ENCODE measurements around the gene ABL1.
A peak's percentile ranks its signal among the peaks of the same experiment; 100 is the strongest.
"Not testable (repeated sequence)": the region's sequence is repeated elsewhere in the genome, so short reads cannot be mapped to it uniquely, and the experiment has no call there.

Gene ABL1

GRCh38 chr9:130825351-130825651, 9.8 kb upstream of the ABL1 start:
- DNase-seq (ENCODE audit: low read depth): no peak

GRCh38 chr9:130825809-130826208, 9.2 kb upstream of the ABL1 start:
- no peak for DNase-seq (ENCODE audit: low read depth)

GRCh38 chr9:130829762-130830161, 5.3 kb upstream of the ABL1 start:
- no peak for DNase-seq (ENCODE audit: low read depth)

- DNase-seq (ENCODE audit: low read depth): no peak
Observed at GRCh38 chr9:130830231-130830760, 4.8 kb upstream of the ABL1 start.

- no peak for DNase-seq (ENCODE audit: low read depth)
Observed at GRCh38 chr9:130831077-130831476, 4.0 kb upstream of the ABL1 start.

GRCh38 chr9:130833031-130833990, 1.7 kb upstream of the ABL1 start:
- DNase-seq (ENCODE audit: low read depth): no peak

GRCh38 chr9:130835441-130836298, 616 bp downstream of the ABL1 start:
- no peak for DNase-seq (ENCODE audit: low read depth)

- DNase-seq (ENCODE audit: low read depth): no peak
Observed at GRCh38 chr9:130837002-130837511, 2.0 kb downstream of the ABL1 start.

GRCh38 chr9:130837643-130838042, 2.6 kb downstream of the ABL1 start:
- no peak for DNase-seq (ENCODE audit: low read depth)

- no peak for DNase-seq (ENCODE audit: low read depth)
Observed at GRCh38 chr9:130839132-130840111, 4.4 kb downstream of the ABL1 start.

GRCh38 chr9:130842545-130842944, 7.5 kb downstream of the ABL1 start:
- DNase-seq (ENCODE audit: low read depth): no peak

GRCh38 chr9:130843049-130843908, 8.2 kb downstream of the ABL1 start:
- no peak for DNase-seq (ENCODE audit: low read depth)

GRCh38 chr9:130844044-130844451, 9.0 kb downstream of the ABL1 start:
- no peak for DNase-seq (ENCODE audit: low read depth)

GRCh38 chr9:130845254-130845653, 10.2 kb downstream of the ABL1 start:
- no peak for DNase-seq (ENCODE audit: low read depth)

- DNase-seq (ENCODE audit: low read depth): peak; percentile 77
Observed at GRCh38 chr9:130845901-130846481, 10.9 kb downstream of the ABL1 start.

GRCh38 chr9:130846487-130847305, 11.6 kb downstream of the ABL1 start:
- DNase-seq (ENCODE audit: low read depth): peak; percentile 77

GRCh38 chr9:130847306-130848217, 12.5 kb downstream of the ABL1 start:
- DNase-seq (ENCODE audit: low read depth): peak; percentile 99

- DNase-seq (ENCODE audit: low read depth): not testable (repeated sequence)
Observed at GRCh38 chr9:130848514-130848913, 13.5 kb downstream of the ABL1 start.

Measured in amniotic epithelial cell (primary cell).